ENCODE results near the gene DUSP10. TPM values are rescaled to one million over a fixed set of nuclear protein-coding genes. Genes with fewer than 3 reads are reported as not detected.

DUSP10 gene
- total RNA-seq, 2 donors from 2014 or later, result 5.8 to 13.6 TPM

DNA sequence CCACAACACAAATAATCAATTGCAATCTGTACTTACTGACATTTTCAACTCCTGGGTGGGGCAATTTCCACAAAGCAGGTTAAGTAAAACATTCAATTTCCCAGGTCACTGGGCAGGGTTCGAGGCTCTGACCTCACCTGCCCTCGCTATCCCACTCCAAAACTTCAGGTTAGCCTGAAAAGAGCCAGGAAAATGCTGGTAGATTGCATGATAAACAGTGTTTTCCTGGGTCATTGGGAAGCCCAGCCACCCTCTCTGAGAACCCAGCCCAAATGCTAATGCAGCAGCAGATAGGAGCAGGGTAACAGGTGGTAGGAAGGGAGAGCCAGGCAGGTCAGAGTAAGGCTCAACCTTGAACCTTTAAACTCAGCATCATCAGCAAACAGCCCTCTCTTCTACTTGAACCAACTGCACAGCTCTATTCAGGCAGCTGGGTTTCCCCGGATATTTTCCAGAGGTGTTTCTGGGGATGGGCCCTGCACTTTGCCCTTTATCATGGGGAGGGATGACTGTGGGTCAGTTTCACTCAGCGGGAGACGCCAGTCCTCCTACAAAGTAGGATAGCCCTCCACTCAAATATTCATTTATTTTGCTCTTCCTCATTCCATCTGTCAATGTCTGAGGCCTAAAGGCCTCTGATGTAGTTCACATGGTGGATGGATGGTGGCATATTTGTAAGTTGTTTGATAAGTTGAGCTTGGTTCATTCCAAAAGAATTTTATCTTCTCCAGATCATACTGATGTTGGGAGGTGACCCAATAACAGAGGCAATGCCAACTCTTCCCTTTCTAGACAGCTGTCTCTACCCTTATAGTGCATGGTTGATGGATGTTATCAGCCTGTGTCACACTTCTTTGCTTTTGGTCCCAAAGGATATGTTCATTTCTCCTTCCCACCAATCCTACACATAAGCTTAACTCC, 65.7 kb downstream of the DUSP10 start:
- TF ChIP-seq POLR2AphosphoS5 (IDR thresholded peaks at IDR 0.05) (no peak), POLR2A (IDR thresholded peaks at IDR 0.05) (no peak)
- TF ChIP-seq, protein P1, sequence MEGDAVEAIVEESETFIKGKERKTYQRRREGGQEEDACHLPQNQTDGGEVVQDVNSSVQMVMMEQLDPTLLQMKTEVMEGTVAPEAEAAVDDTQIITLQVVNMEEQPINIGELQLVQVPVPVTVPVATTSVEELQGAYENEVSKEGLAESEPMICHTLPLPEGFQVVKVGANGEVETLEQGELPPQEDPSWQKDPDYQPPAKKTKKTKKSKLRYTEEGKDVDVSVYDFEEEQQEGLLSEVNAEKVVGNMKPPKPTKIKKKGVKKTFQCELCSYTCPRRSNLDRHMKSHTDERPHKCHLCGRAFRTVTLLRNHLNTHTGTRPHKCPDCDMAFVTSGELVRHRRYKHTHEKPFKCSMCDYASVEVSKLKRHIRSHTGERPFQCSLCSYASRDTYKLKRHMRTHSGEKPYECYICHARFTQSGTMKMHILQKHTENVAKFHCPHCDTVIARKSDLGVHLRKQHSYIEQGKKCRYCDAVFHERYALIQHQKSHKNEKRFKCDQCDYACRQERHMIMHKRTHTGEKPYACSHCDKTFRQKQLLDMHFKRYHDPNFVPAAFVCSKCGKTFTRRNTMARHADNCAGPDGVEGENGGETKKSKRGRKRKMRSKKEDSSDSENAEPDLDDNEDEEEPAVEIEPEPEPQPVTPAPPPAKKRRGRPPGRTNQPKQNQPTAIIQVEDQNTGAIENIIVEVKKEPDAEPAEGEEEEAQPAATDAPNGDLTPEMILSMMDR (IDR thresholded peaks at IDR 0.05), result no peak
- H3K4me3 ChIP-seq, result no peak overlapping the region
- no peak for DNase-seq (ENCODE audit: low spot score)
- H3K4me1 ChIP-seq (replicated peaks), result no peaks in the 10 kb centered on the region
- no peaks in the 10 kb centered on the region for H3K36me3 ChIP-seq
- no peaks in the 10 kb centered on the region for H3K27me3 ChIP-seq (replicated peaks; ENCODE audit: insufficient read depth)
- 89% methylated on average over 5 of the region's 5 CpGs for WGBS
- H3K27ac ChIP-seq, result no peak overlapping the region
- no peaks in the 10 kb centered on the region for H3K9me3 ChIP-seq
- intact Hi-C loops (cut with DNase I), result no loop called here

DNA sequence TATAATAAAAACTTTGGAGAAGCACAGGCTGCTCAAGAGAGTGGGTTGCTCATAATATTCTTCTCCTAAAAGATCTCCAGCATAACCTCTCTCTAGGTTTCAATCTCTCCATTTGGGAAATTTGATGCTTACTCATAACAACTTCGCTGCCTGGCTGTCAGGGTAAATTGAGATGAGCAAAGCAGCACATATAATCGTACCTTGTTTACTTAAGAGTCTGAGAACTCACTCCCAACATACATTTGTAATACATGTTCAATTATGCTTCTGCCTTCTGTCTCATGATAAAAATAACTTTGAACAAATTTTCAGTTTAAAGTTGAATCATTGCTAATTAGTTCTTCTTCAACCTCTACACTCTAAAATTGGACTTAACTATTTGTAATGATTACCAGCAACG, 68.9 kb downstream of the DUSP10 start:
- H3K36me3 ChIP-seq, result no peaks in the 10 kb centered on the region
- DNase-seq (ENCODE audit: low spot score), result no peak
- TF ChIP-seq POLR2AphosphoS5 (IDR thresholded peaks at IDR 0.05) (no peak), POLR2A (IDR thresholded peaks at IDR 0.05) (no peak)
- TF ChIP-seq, protein P1 (IDR thresholded peaks at IDR 0.05), result no peak
- 65% methylated on average over 3 of the region's 3 CpGs for WGBS
- H3K27ac ChIP-seq, result no peak overlapping the region
- no peaks in the 10 kb centered on the region for H3K9me3 ChIP-seq
- no peak overlapping the region for H3K4me3 ChIP-seq
- no peaks in the 10 kb centered on the region for H3K27me3 ChIP-seq (replicated peaks; ENCODE audit: insufficient read depth)
- no peaks in the 10 kb centered on the region for H3K4me1 ChIP-seq (replicated peaks)
- intact Hi-C loops (cut with DNase I), result no loop called here

DNA sequence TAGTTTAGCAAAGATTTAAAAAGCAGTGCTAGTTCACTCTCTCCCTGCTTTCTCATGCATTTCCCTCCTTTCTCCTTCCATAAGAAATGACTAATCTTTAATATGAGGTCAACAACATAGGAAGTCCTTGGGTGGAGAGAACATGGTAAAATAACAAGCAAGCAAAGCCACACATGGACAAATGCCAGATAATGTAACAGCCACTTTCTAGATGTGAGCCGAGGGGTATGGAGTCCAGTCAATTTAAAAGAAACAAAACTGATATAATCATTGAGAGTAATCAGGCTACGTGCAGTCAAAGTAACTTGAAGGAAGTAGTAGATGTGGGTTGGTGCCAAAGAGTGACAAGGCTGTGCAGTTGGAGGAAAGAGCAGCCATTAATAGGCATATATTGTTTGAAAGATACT, 69.6 kb downstream of the DUSP10 start:
- intact Hi-C loops (cut with DNase I), result no loop called here
- no peaks in the 10 kb centered on the region for H3K36me3 ChIP-seq
- no peak for DNase-seq (ENCODE audit: low spot score)
- H3K27ac ChIP-seq, result no peak overlapping the region
- TF ChIP-seq POLR2A (IDR thresholded peaks at IDR 0.05), result no peak
- TF ChIP-seq, protein P1 (IDR thresholded peaks at IDR 0.05), result no peak
- TF ChIP-seq POLR2AphosphoS5 (IDR thresholded peaks at IDR 0.05), result no peak
- 63% methylated on average over 2 of the region's 2 CpGs for WGBS
- no peaks in the 10 kb centered on the region for H3K9me3 ChIP-seq
- H3K27me3 ChIP-seq (replicated peaks; ENCODE audit: insufficient read depth), result no peaks in the 10 kb centered on the region
- H3K4me3 ChIP-seq, result no peak overlapping the region
- H3K4me1 ChIP-seq (replicated peaks), result no peaks in the 10 kb centered on the region

DNA sequence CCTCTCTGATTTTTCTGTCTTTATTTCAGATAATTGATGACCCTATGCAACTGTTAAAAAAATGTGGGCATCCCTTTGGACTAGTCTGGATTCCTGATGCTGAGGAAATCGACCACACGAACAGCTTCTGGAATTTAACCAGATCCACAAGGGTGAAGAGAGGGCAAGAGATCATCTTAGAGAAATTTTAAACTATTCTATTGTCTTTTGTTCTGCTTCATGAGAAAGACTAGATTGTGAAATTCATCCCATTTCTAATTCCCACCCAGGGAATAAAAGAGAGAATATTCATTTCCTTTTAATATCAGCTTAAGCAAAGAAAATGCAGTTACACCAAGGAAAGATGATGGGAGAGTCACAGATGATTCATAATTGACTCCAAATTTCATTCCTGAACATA, 71.8 kb downstream of the DUSP10 start:
- no peak overlapping the region for H3K27ac ChIP-seq
- no peak overlapping the region for H3K4me3 ChIP-seq
- WGBS, result 77% methylated on average over 2 of the region's 2 CpGs
- H3K9me3 ChIP-seq, result no peaks in the 10 kb centered on the region
- H3K27me3 ChIP-seq (replicated peaks; ENCODE audit: insufficient read depth), result no peaks in the 10 kb centered on the region
- TF ChIP-seq, protein P1 (IDR thresholded peaks at IDR 0.05), result no peak
- TF ChIP-seq POLR2AphosphoS5 (IDR thresholded peaks at IDR 0.05), result no peak
- TF ChIP-seq POLR2A (IDR thresholded peaks at IDR 0.05), result no peak
- H3K4me1 ChIP-seq (replicated peaks), result no peaks in the 10 kb centered on the region
- H3K36me3 ChIP-seq, result no peaks in the 10 kb centered on the region
- intact Hi-C loops (cut with DNase I), result no loop called here
- no peak for DNase-seq (ENCODE audit: low spot score)

DNA sequence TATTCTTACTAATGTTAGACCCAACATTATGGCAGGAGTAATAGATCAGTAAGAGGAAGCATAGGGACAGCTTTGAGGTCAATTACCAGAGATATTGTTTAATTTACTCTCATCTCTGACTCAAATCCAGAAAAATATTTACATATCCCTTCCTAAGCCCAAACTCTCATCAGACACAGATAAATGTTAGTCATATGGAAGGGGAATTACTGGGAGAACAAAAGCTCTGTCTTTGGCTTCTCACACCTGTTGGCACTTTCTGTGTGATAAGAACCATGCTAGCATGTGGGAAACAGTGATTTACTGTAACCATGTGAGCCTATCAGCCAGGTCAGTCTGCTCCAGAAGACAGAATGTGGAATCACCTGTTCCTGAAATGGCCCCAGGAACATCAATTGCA, 72.4 kb downstream of the DUSP10 start:
- no peak overlapping the region for H3K4me3 ChIP-seq
- no peak overlapping the region for H3K27ac ChIP-seq
- H3K27me3 ChIP-seq (replicated peaks; ENCODE audit: insufficient read depth), result no peaks in the 10 kb centered on the region
- intact Hi-C loops (cut with DNase I), result no loop called here
- no peak for TF ChIP-seq POLR2A (IDR thresholded peaks at IDR 0.05)
- TF ChIP-seq, protein P1 (IDR thresholded peaks at IDR 0.05), result no peak
- no peak for TF ChIP-seq POLR2AphosphoS5 (IDR thresholded peaks at IDR 0.05)
- H3K9me3 ChIP-seq, result no peaks in the 10 kb centered on the region
- no peaks in the 10 kb centered on the region for H3K36me3 ChIP-seq
- DNase-seq (ENCODE audit: low spot score), result no peak
- no peaks in the 10 kb centered on the region for H3K4me1 ChIP-seq (replicated peaks)

All from prostate gland (tissue), 2 donors.